ENCODE results near the gene SHISA5. TPM values are rescaled to one million over a fixed set of nuclear protein-coding genes. Genes with fewer than 3 reads are reported as not detected.

SHISA5 gene
- total RNA-seq, 3 donors from 2014 or later (not counting 1 experiment from before 2014, with no cell fraction given): 211 to 237 (median 218) TPM

DNA sequence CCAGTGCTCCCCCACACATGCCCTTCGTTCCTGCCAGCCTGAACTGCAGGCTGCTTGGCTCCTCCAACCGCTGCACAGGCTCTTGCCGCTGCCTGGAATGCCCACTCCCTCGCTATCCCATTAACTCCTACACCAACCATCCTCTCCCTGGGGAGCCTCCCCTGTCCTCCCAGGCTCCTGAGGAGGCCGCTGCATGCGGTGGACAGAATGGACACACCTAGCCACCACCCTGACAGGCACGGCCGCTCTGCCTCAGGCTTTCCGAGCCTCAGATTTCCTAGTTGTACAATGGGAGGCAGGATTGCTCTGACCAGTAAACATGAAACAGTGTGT lies 76.4 kb downstream of the SHISA5 start:
- H3K4me3 ChIP-seq (ENCODE audit: low read length): no peak overlapping the region
- H3K4me1 ChIP-seq (ENCODE audit: control insufficient read depth, insufficient read depth, low read length): peaks cover 23% of the 10 kb centered on the region
- peaks cover 0 to 5% of the 10 kb centered on the region in 2 donors for H3K27me3 Mint-ChIP-seq (ENCODE audit: low read depth in 2 of 2)
- ATAC-seq: no peak
- H3K36me3 ChIP-seq (ENCODE audit: control insufficient read depth, insufficient read depth, low read length): peaks cover 5% of the 10 kb centered on the region
- DNase-seq: no peak
- no peaks in the 10 kb centered on the region for H3K9me3 ChIP-seq (ENCODE audit: control insufficient read depth, insufficient read depth, low read length)
- peak overlapping the region in 1 of 2 donors; percentile 27 for H3K27ac Mint-ChIP-seq
- 98% methylated on average over 9 of the region's 9 CpGs for WGBS (ENCODE audit: insufficient coverage)
- H3K4me3 Mint-ChIP-seq: peak overlapping the region; percentile 66
- no peaks in the 10 kb centered on the region for H3K27me3 ChIP-seq (ENCODE audit: control insufficient read depth, insufficient read depth, low read length)
- no peaks in the 10 kb centered on the region for H3K9me3 Mint-ChIP-seq
- intact Hi-C loops (cut with micrococcal nuclease): no loop called here
- H3K27ac ChIP-seq (ENCODE audit: low read length): no peak overlapping the region
- TF ChIP-seq, protein P1, sequence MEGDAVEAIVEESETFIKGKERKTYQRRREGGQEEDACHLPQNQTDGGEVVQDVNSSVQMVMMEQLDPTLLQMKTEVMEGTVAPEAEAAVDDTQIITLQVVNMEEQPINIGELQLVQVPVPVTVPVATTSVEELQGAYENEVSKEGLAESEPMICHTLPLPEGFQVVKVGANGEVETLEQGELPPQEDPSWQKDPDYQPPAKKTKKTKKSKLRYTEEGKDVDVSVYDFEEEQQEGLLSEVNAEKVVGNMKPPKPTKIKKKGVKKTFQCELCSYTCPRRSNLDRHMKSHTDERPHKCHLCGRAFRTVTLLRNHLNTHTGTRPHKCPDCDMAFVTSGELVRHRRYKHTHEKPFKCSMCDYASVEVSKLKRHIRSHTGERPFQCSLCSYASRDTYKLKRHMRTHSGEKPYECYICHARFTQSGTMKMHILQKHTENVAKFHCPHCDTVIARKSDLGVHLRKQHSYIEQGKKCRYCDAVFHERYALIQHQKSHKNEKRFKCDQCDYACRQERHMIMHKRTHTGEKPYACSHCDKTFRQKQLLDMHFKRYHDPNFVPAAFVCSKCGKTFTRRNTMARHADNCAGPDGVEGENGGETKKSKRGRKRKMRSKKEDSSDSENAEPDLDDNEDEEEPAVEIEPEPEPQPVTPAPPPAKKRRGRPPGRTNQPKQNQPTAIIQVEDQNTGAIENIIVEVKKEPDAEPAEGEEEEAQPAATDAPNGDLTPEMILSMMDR (IDR thresholded peaks at IDR 0.05): no peak
- no peaks in the 10 kb centered on the region for H3K36me3 Mint-ChIP-seq
- peaks cover 0 to 37% of the 10 kb centered on the region in 2 donors for H3K4me1 Mint-ChIP-seq

DNA sequence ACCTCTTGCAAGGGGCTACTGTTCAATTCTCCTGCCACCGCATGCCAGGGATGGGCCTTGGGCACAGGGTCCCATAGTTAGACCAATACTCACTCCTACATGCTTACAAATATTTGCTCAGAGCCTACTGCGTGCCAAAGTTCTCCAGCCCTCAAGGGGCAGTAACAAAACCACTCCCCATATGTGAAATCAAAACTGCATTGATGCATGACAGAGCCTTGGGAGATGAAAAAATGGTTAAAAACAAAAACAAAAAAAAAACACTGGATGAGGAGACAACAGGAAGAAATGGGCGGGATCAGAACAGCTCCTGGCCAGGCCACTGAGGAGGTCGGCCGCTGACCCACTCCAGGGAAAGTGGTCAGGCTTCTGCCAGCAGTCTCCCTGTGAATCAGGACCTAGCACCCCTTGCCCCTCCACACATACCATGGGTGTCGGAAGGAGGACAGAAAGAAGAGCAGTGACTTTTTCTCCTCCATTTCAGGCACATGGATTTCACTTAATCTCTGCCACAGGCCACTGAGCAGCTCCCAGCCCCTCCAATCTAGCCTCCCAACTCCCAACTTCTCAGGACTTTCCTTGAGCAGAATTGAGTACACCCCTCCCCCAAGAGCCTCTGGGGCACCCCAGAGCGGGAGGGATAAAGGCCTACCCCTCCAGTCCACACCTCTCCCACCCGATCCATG lies 76.9 kb downstream of the SHISA5 start:
- Mint-ChIP-seq H3K36me3 (no peaks in the 10 kb centered on the region), H3K27me3 (ENCODE audit: low read depth in 2 of 2) (peaks cover 0 to 5% of the 10 kb centered on the region in 2 donors), H3K27ac (no peak overlapping the region), H3K4me3 (peak overlapping the region; percentile 66), H3K4me1 (peaks cover 0 to 37% of the 10 kb centered on the region in 2 donors), H3K9me3 (no peaks in the 10 kb centered on the region)
- intact Hi-C loops (cut with micrococcal nuclease): no loop called here
- TF ChIP-seq, protein P1 (IDR thresholded peaks at IDR 0.05): no peak
- 93% methylated on average over 7 of the region's 8 CpGs for WGBS (ENCODE audit: insufficient coverage)
- peaks cover 18% of the 10 kb centered on the region for H3K4me1 ChIP-seq (ENCODE audit: control insufficient read depth, insufficient read depth, low read length)
- no peaks in the 10 kb centered on the region for H3K9me3 ChIP-seq (ENCODE audit: control insufficient read depth, insufficient read depth, low read length)
- H3K27ac ChIP-seq (ENCODE audit: low read length): no peak overlapping the region
- H3K27me3 ChIP-seq (ENCODE audit: control insufficient read depth, insufficient read depth, low read length): no peaks in the 10 kb centered on the region
- H3K36me3 ChIP-seq (ENCODE audit: control insufficient read depth, insufficient read depth, low read length): peaks cover under 1% of the 10 kb centered on the region
- ATAC-seq: no peak
- no peak overlapping the region for H3K4me3 ChIP-seq (ENCODE audit: low read length)
- no peak for DNase-seq

DNA sequence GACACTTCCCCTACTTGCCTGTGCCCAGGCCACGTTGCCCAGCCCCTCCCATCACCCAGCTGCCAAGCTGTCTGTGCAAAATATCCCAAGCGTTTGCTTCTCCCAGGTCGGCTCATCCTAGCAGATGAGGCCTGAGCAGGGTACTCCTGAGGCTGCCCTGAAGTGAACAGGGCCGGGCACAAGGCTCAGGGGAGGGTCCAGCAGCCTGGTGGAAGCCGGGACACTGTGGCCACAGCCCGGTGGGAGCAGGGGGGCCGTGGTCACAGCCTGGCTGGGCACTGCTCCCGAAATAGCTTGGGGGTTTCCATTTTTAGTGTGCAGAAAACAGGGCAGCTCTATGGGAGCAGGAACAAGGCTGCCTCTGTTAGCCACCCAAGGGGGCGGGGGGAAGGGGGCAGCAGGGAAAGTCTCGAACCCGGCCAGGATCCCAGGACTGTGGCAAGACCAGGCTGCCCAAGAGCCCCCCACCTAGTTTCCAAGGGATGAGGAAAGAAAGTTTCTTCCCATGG lies 77.5 kb downstream of the SHISA5 start:
- intact Hi-C loops (cut with micrococcal nuclease): no loop called here
- 72% methylated on average over 11 of the region's 11 CpGs for WGBS (ENCODE audit: insufficient coverage)
- H3K27ac Mint-ChIP-seq: no peak overlapping the region

More for the DNA sequence above, 77.5 kb downstream of the SHISA5 start:
- H3K27me3 ChIP-seq (ENCODE audit: control insufficient read depth, insufficient read depth, low read length): no peaks in the 10 kb centered on the region
- peaks cover 0 to 5% of the 10 kb centered on the region in 2 donors for H3K27me3 Mint-ChIP-seq (ENCODE audit: low read depth in 2 of 2)
- H3K4me1 Mint-ChIP-seq: peaks cover 0 to 33% of the 10 kb centered on the region in 2 donors
- no peaks in the 10 kb centered on the region for H3K36me3 ChIP-seq (ENCODE audit: control insufficient read depth, insufficient read depth, low read length)
- H3K4me1 ChIP-seq (ENCODE audit: control insufficient read depth, insufficient read depth, low read length): peaks cover 14% of the 10 kb centered on the region
- no peaks in the 10 kb centered on the region for H3K36me3 Mint-ChIP-seq
- no peak overlapping the region for H3K27ac ChIP-seq (ENCODE audit: low read length)
- TF ChIP-seq, protein P1 (IDR thresholded peaks at IDR 0.05): no peak
- H3K9me3 Mint-ChIP-seq: no peaks in the 10 kb centered on the region
- DNase-seq (no peak), ATAC-seq (no peak)
- no peak overlapping the region for H3K4me3 ChIP-seq (ENCODE audit: low read length)
- no peaks in the 10 kb centered on the region for H3K9me3 ChIP-seq (ENCODE audit: control insufficient read depth, insufficient read depth, low read length)
- H3K4me3 Mint-ChIP-seq: no peak overlapping the region
